Embryonic facial prominence (tissue), 1 donor: Measurements from ENCODE around the gene RNMT.
"Not testable (repeated sequence)": the region's sequence is repeated elsewhere in the genome, so short reads cannot be mapped to it uniquely, and the experiment has no call there.

Experiments
- DNase-seq: peaks from one replicate; pipeline ENCODE4 v3.0.0-alpha.2; 2016; ENCODE audit errors: extremely low spot score

The RNMT gene

GRCh38 chr18:13726232-13726971 lies at the start of gene RNMT, which contains the start of gene FAM210A:
Gene RNMT, plus strand, starts transcription at chr18:13726673. Its CDS starts 4,845 bp downstream, at chr18:13731518.
Gene FAM210A, minus strand, starts transcription at chr18:13726558. Its CDS starts 44,481 bp downstream, at chr18:13682077.
- DNase-seq = peak; percentile 92

GRCh38 chr18:13677350-13677749 lies 49.1 kb upstream of the RNMT start:
- not testable (repeated sequence) for DNase-seq

- no peak for DNase-seq
Measured at GRCh38 chr18:13680612-13681011, 45.9 kb upstream of the RNMT start.

- no peak for DNase-seq
Measured at GRCh38 chr18:13681701-13682100, 44.8 kb upstream of the RNMT start.

GRCh38 chr18:13684546-13684945 lies 41.9 kb upstream of the RNMT start:
- DNase-seq = no peak

- DNase-seq = no peak
Measured at GRCh38 chr18:13688191-13689136, 38.0 kb upstream of the RNMT start.

- DNase-seq = not testable (repeated sequence)
Measured at GRCh38 chr18:13690060-13690459, 36.4 kb upstream of the RNMT start.

GRCh38 chr18:13695337-13695736 lies 31.1 kb upstream of the RNMT start:
- not testable (repeated sequence) for DNase-seq

GRCh38 chr18:13696961-13697360 lies 29.5 kb upstream of the RNMT start:
- DNase-seq = no peak

- DNase-seq = no peak
Measured at GRCh38 chr18:13700153-13700552, 26.3 kb upstream of the RNMT start.

GRCh38 chr18:13703899-13704298 lies 22.6 kb upstream of the RNMT start:
- no peak for DNase-seq

- DNase-seq = no peak
Measured at GRCh38 chr18:13710414-13710831, 16.1 kb upstream of the RNMT start.

GRCh38 chr18:13712400-13713131 lies 13.9 kb upstream of the RNMT start:
- DNase-seq = no peak

- no peak for DNase-seq
Measured at GRCh38 chr18:13713455-13714055, 12.9 kb upstream of the RNMT start.

GRCh38 chr18:13715330-13715729 lies 11.1 kb upstream of the RNMT start:
- DNase-seq = no peak

- DNase-seq = no peak
Measured at GRCh38 chr18:13716916-13717315, 9.6 kb upstream of the RNMT start.

- no peak for DNase-seq
Measured at GRCh38 chr18:13720123-13720522, 6.3 kb upstream of the RNMT start.

GRCh38 chr18:13720847-13721246 lies 5.6 kb upstream of the RNMT start:
- DNase-seq = no peak

GRCh38 chr18:13725566-13726231 lies 774 bp upstream of the RNMT start:
- DNase-seq = no peak

GRCh38 chr18:13726972-13727331 lies 479 bp downstream of the RNMT start:
- DNase-seq = no peak

- no peak for DNase-seq
Measured at GRCh38 chr18:13730481-13730880, 4.0 kb downstream of the RNMT start.
